Right lobe of liver (tissue), 6 donors: ENCODE data around the gene TAF3. TPM values are rescaled to one million over a fixed set of nuclear protein-coding genes. Genes with fewer than 3 reads are reported as not detected.

Source experiments
- ATAC-seq, 4 donors: fragments of 200-7000 bp; cut with Tn5 transposase; one replicate each; pipeline ENCODE4 v1.9.1; 2020; ENCODE audit warnings: mild to moderate bottlenecking in 4 of 4, moderate library complexity in 4 of 4
- DNase-seq, 3 donors: peaks; one replicate each; pipeline ENCODE4 v3.0.0-alpha.2; 2020
- H3K27ac ChIP-seq, 3 donors: fragments of 200-600 bp; one replicate each; pipeline ENCODE4 v1.8.0; 2022
- H3K27me3 ChIP-seq, 2 donors: fragments of 200-600 bp; one replicate each; pipeline ENCODE4 v1.8.0; 2022
- H3K36me3 ChIP-seq, 4 donors: fragments of 200-600 bp; sonication (generic) in 1 of 4; one replicate each; pipeline versions ENCODE4 v1.5.1 to v1.8.0; 2017 to 2022; ENCODE audit warnings: control low read depth in 1 of 4
- H3K4me1 ChIP-seq, 4 donors: fragments of 200-600 bp; sonication (generic) in 1 of 4; one replicate each; pipeline versions ENCODE4 v1.5.1 to v1.8.0; 2017 to 2022; ENCODE audit warnings: control low read depth in 1 of 4
- H3K4me3 ChIP-seq, 3 donors: fragments of 200-600 bp; one replicate each; pipeline ENCODE4 v1.8.0; 2022
- H3K9me3 ChIP-seq, 4 donors: fragments of 200-600 bp; sonication (generic) in 1 of 4; one replicate each; pipeline versions ENCODE4 v1.5.1 to v1.8.0; 2017 to 2022; ENCODE audit warnings: control low read depth in 1 of 4
- POLR2A ChIP-seq: fragments of 450-650 bp; IDR thresholded peaks from one replicate; pipeline ENCODE4 v1.6.1; 2017; ENCODE audit warnings: antibody characterized with exemption, mild to moderate bottlenecking
- WGBS: methylation state at CpG from one replicate; pipeline ENCODE4 v1.1.6; 2018; ENCODE audit warnings: low coverage, low lambda C conversion rate; ENCODE audit not compliant: insufficient coverage; ENCODE audit errors: missing lambda C conversion rate; 5-methylcytosine and 5-hydroxymethylcytosine counted together
- intact Hi-C, 2 donors: fragments of 100-400 bp; cut with DNase I; formaldehyde crosslinking; loops; one replicate each; pipeline versions ENCODE4 v1.11.2 to v1.14.1; 2022
- total RNA-seq, 6 experiments: library from RNA; depleted of rRNA in 2 of 6; stranded (reverse); fragments of >200 nt in 2 of 6; fragmentation: NEBNext Ultra II Directional in 3 of 6; extraction: Animal tissue kit (Norgen Biotek cat#: 25700) in 3 of 6; gene quantifications; one replicate each; pipeline versions ENCODE4 v1.1.0 to v1.2.4, GENCODE V29; 2016 to 2023
- TF ChIP-seq, protein P1 (sequence below), 4 donors: fragments of 200-600 bp in 3 of 4; fragments of 450-650 bp in 1 of 4; IDR thresholded peaks; one replicate each; pipeline versions ENCODE4 v1.5.1 to v1.8.0; 2016 to 2022; ENCODE audit warnings: antibody characterized with exemption in 4 of 4, mild to moderate bottlenecking in 2 of 4
- donor health status: DM: no; HTN: yes; CAD: no.
- donor health status: DM: no; HTN: no; CAD: no.
- donor health status: DM: no; HTN: no; CAD: no.
- donor health status: DM: no; HTN: yes; CAD: no.
- donor health status: DM: no; HTN: yes; CAD: no.

TAF3 gene
- total RNA-seq, 6 experiments from 2014 or later = 1.9 to 3.5 (median 3.0) TPM

GRCh38 chr10:8048281-8049008 is 230.1 kb downstream of the TAF3 start:
- no peak for DNase-seq
- Histone ChIP-seq H3K27ac (no peak overlapping the region), H3K4me1 (peaks cover 0 to 44% (median 16%) of the 10 kb centered on the region in 4 donors), H3K36me3 (no peaks in the 10 kb centered on the region), H3K27me3 (peaks cover 7 to 68% of the 10 kb centered on the region in 2 donors), H3K4me3 (no peak overlapping the region), H3K9me3 (no peaks in the 10 kb centered on the region)
- 2% methylated on average over 16 of the region's 29 CpGs for WGBS
- intact Hi-C loops = no loop called here
- no peak for ATAC-seq
- no peak for TF ChIP-seq POLR2A
- TF ChIP-seq, protein P1, sequence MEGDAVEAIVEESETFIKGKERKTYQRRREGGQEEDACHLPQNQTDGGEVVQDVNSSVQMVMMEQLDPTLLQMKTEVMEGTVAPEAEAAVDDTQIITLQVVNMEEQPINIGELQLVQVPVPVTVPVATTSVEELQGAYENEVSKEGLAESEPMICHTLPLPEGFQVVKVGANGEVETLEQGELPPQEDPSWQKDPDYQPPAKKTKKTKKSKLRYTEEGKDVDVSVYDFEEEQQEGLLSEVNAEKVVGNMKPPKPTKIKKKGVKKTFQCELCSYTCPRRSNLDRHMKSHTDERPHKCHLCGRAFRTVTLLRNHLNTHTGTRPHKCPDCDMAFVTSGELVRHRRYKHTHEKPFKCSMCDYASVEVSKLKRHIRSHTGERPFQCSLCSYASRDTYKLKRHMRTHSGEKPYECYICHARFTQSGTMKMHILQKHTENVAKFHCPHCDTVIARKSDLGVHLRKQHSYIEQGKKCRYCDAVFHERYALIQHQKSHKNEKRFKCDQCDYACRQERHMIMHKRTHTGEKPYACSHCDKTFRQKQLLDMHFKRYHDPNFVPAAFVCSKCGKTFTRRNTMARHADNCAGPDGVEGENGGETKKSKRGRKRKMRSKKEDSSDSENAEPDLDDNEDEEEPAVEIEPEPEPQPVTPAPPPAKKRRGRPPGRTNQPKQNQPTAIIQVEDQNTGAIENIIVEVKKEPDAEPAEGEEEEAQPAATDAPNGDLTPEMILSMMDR (IDR thresholded peaks at IDR 0.05) = no peak

GRCh38 chr10:8049045-8049864 is 230.9 kb downstream of the TAF3 start:
- TF ChIP-seq, protein P1 (IDR thresholded peaks at IDR 0.05) = no peak
- no peak for TF ChIP-seq POLR2A
- DNase-seq = no peak
- no peaks in the 10 kb centered on the region for H3K9me3 ChIP-seq
- 4% methylated on average over 18 of the region's 51 CpGs for WGBS
- no peak overlapping the region for H3K27ac ChIP-seq
- peaks cover 7 to 60% of the 10 kb centered on the region in 2 donors for H3K27me3 ChIP-seq
- peaks cover 0 to 47% (median 19%) of the 10 kb centered on the region in 4 donors for H3K4me1 ChIP-seq
- intact Hi-C loops = no loop called here
- peak overlapping the region; percentile 43 to 53 (median 52) for H3K4me3 ChIP-seq
- H3K36me3 ChIP-seq = no peaks in the 10 kb centered on the region
- no peak for ATAC-seq

DNA sequence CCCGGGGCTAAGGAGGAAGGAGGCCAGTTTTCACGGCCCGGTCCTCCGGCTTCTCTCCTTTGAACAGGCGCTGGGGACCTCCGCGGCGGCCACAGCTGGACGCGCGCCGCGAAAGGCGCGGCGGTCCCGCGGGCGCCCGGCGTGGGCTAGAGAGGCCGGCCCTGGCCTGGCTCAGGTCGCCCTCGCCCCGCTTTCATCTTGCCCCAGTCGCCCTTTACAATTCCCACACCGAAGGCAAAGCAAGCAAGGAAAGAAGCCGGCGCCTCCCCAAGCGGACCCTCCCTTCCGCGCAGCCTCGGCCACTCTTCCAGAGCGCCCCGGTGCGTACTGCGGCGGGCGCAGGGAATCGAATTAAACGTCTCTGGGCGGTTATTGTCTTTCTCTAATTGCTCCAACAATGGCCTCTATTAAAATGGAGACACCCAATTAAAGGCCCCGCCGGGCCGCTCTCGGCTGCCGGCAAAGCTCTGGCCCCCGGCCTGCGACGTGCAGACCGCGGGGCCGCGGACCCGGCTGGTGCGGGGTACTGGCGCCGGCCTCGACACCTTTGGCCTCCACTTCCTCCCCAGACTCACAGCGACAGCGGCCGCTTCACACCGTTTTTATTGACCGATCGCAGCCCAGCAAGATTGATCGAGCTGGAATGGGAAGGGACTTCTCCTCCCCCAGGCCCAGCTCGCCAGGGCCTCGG is 231.7 kb downstream of the TAF3 start:
- no peak for ATAC-seq
- H3K27ac ChIP-seq = no peak overlapping the region
- no peaks in the 10 kb centered on the region for H3K36me3 ChIP-seq
- intact Hi-C loops = no loop called here
- H3K4me1 ChIP-seq = peaks cover 0 to 45% (median 17%) of the 10 kb centered on the region in 4 donors
- no peak for TF ChIP-seq POLR2A
- TF ChIP-seq, protein P1 (IDR thresholded peaks at IDR 0.05) = no peak
- DNase-seq = no peak
- H3K4me3 ChIP-seq = peak overlapping the region; percentile 43 to 53 (median 52)
- 1% methylated on average over 28 of the region's 68 CpGs for WGBS
- no peaks in the 10 kb centered on the region for H3K9me3 ChIP-seq
- H3K27me3 ChIP-seq = peaks cover 7 to 58% of the 10 kb centered on the region in 2 donors

GRCh38 chr10:8050556-8051108 is 232.3 kb downstream of the TAF3 start:
- Histone ChIP-seq H3K9me3 (no peaks in the 10 kb centered on the region), H3K36me3 (no peaks in the 10 kb centered on the region), H3K4me1 (peaks cover 0 to 44% (median 15%) of the 10 kb centered on the region in 4 donors), H3K27ac (no peak overlapping the region), H3K27me3 (peaks cover 7 to 54% of the 10 kb centered on the region in 2 donors), H3K4me3 (peak overlapping the region; percentile 43 to 53 (median 52))
- ATAC-seq = peak; percentile 64 to 77 (median 66)
- intact Hi-C loops = no loop called here
- TF ChIP-seq, protein P1 (IDR thresholded peaks at IDR 0.05) = no peak
- no peak for TF ChIP-seq POLR2A
- DNase-seq = peak; percentile 83 to 88 (median 88)
- WGBS = 0% methylated on average over 3 of the region's 60 CpGs
